Kidney (tissue), 14 donors: ENCODE data around the gene NR2E1. TPM values are rescaled to one million over a fixed set of nuclear protein-coding genes. Genes with fewer than 3 reads are reported as not detected.
A peak's percentile ranks its signal among the peaks of the same experiment; 100 is the strongest.

Experiments
- DNase-seq, 5 donors: peaks; one replicate each; pipeline ENCODE4 v3.0.0-alpha.2; 2013 to 2020
- FAIRE-seq: peaks from 2 replicates; lab custom pipeline; 2012; peaks lifted over from hg19 to GRCh38; lab: Jason Lieb, UNC
- H3K27ac ChIP-seq, 2 donors: one replicate each; pipeline ENCODE4 v1.7.0; 2013; ENCODE audit warnings: low read depth in 2 of 2, low read length in 2 of 2, inconsistent platforms in 1 of 2
- H3K27me3 ChIP-seq: one replicate; pipeline ENCODE4 v1.7.1; 2013; ENCODE audit warnings: low read length, inconsistent platforms; ENCODE audit not compliant: control insufficient read depth, insufficient read depth
- H3K36me3 ChIP-seq, 3 donors: one replicate each; pipeline versions ENCODE4 v1.7.0 to v1.7.1; 2013; ENCODE audit warnings: low read length in 3 of 3, control low read depth in 1 of 3, inconsistent platforms in 1 of 3; ENCODE audit not compliant: insufficient read depth in 3 of 3, control insufficient read depth in 2 of 3
- H3K4me1 ChIP-seq, 3 donors: one replicate each; pipeline versions ENCODE4 v1.7.0 to v1.7.1; 2013; ENCODE audit warnings: low read length in 3 of 3, inconsistent platforms in 1 of 3, low read depth in 1 of 3; ENCODE audit not compliant: control insufficient read depth in 2 of 3, insufficient read depth in 2 of 3
- H3K4me3 ChIP-seq, 3 donors: one replicate each; pipeline versions ENCODE4 v1.7.0 to v1.8.1; 2013; ENCODE audit warnings: low read length in 3 of 3, control low read depth in 1 of 3, inconsistent platforms in 1 of 3
- H3K9ac ChIP-seq, 3 donors: one replicate each; pipeline versions ENCODE4 v1.7.0 to v1.7.1; 2013; ENCODE audit warnings: low read length in 3 of 3, control low read depth in 1 of 3, inconsistent platforms in 1 of 3
- H3K9me3 ChIP-seq, 3 donors: one replicate each; pipeline versions ENCODE4 v1.7.0 to v1.7.1; 2013; ENCODE audit warnings: low read length in 3 of 3, control low read depth in 1 of 3, inconsistent platforms in 1 of 3; ENCODE audit not compliant: control insufficient read depth in 2 of 3, insufficient read depth in 1 of 3
- intact Hi-C: fragments of 100-400 bp; cut with DNase I; formaldehyde crosslinking; loops from one replicate; pipeline ENCODE4 v1.11.1; 2022
- polyA plus RNA-seq: library from polyadenylated mRNA; stranded (reverse); fragments of 350-450 nt; fragmentation: Illumina TruSeq; extraction: RNeasy Lipid Tissue Mini Kit (QIAGEN cat#74804); gene quantifications from one replicate; pipeline ENCODE4 v1.2.3, GENCODE V29; 2014; ENCODE audit warnings: low read depth, low replicate concordance; ENCODE audit not compliant: insufficient read depth
- total RNA-seq: library from RNA; stranded (reverse); fragmentation: NEBNext Ultra II Directional; extraction: Animal tissue kit (Norgen Biotek cat#: 25700); gene quantifications from one replicate; pipeline ENCODE4 v1.2.1, GENCODE V29; 2021
- TF ChIP-seq, protein P1 (sequence below): IDR thresholded peaks from 3 replicates; pipeline ENCODE4 v1.5.1; 2012; ENCODE audit warnings: mild to moderate bottlenecking, moderate library complexity, borderline replicate concordance; ENCODE audit not compliant: insufficient read depth; ENCODE audit errors: extremely low read depth
- donor health status: control.
- donor health status: control.
- donor health status: control.
- donor health status: control.
- donor health status: control.
- donor health status: DM: yes; HTN: yes; CAD: no.
- donor health status: Normal renal cell carcinoma (clear cell type).

The NR2E1 gene
- total and polyA plus RNA-seq, 2 donors from 2014 or later, result not detected

DNA sequence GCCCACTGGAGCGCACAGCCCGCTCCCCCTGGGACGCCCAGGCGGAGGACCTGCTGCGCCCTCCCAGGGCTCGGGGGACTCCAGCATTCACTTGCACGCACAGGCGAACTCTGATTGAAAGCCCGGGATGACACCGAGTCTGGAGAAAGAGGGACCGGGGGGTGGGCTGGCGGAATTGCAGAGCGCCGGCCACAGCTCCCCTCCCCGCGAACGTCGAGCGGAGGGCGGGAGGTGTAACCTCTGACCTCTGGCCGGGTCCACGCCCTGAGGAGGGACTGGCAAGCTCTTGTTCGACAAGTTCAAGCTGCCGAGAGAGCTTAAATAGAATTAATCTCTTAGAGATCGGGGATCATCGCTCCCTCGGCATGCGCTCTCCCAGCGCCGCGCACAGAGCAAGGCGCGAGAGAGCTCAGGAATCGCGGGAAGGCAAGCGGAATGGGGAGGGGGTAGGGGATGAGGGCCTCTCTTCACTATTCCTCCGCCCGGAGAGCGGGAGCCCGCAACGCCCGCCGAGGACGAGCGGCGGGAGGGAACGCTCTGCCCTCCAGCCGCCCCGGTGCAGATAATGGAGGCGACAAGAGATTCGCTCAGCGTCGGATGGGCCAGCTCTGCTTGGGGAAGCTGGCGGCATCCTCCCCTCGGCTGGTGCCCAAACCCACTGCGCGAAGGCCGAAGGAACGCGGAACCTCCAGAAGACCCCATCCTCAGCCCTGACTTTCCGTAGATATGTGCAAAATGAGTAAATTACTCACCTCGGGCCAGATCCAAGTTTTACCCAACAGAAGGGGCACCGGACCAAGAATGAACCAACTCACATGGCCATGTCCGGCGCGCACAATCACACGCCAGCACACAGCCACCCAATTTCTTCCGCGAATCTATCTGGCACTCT is 761 bp upstream of the NR2E1 start:
- no peak for FAIRE-seq
- no peak overlapping the region for H3K9ac ChIP-seq
- H3K27me3 ChIP-seq, result peaks cover 86% of the 10 kb centered on the region
- peak in 1 of 5 donors; percentile 24 for DNase-seq
- H3K4me3 ChIP-seq, result no peak overlapping the region
- no peaks in the 10 kb centered on the region for H3K36me3 ChIP-seq
- H3K27ac ChIP-seq, result no peak overlapping the region
- peaks cover 0 to 21% (median 6%) of the 10 kb centered on the region in 3 donors for H3K4me1 ChIP-seq
- TF ChIP-seq, protein P1, sequence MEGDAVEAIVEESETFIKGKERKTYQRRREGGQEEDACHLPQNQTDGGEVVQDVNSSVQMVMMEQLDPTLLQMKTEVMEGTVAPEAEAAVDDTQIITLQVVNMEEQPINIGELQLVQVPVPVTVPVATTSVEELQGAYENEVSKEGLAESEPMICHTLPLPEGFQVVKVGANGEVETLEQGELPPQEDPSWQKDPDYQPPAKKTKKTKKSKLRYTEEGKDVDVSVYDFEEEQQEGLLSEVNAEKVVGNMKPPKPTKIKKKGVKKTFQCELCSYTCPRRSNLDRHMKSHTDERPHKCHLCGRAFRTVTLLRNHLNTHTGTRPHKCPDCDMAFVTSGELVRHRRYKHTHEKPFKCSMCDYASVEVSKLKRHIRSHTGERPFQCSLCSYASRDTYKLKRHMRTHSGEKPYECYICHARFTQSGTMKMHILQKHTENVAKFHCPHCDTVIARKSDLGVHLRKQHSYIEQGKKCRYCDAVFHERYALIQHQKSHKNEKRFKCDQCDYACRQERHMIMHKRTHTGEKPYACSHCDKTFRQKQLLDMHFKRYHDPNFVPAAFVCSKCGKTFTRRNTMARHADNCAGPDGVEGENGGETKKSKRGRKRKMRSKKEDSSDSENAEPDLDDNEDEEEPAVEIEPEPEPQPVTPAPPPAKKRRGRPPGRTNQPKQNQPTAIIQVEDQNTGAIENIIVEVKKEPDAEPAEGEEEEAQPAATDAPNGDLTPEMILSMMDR, result no peak
- no peaks in the 10 kb centered on the region for H3K9me3 ChIP-seq
- intact Hi-C loops, result no loop called here

DNA sequence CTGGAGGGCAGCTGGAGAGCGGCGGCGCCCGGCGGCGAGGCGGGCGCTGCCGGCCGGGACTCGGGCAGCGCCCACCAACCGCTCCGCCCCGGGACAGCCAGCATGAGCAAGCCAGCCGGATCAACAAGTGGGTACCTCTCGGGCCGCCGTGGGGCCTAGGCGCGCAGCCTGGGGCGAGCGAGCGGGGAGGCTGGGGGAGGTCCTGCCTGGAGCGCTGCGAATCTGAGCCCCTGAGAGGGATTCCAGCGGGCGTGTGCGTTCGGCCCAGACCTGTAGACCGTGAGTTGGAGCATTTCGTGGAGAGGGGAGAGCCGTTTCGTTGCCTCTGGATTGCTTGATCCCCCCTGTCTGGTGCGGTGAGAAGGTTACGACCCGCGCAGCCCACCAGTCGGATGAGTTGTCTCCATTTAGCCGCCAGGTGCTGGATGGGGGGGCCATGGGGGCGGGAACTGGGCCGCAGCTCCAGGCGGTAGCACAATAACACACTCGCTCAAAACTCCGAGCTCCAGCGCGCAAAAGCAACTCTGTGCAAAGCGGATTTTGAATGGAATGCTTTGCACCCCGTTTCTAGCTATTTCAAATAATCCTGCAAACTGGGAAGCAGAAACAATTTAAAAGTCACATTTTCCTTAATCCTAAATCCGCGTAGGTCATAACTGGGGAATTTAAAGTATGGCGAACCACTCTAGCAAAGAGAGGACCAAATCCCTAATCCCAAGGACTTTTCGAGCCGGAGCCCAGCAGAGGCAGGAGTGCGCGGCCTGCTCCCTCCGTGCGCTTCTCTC is 1.0 kb downstream of the NR2E1 start:
- no peaks in the 10 kb centered on the region for H3K9me3 ChIP-seq
- no peak overlapping the region for H3K9ac ChIP-seq
- no peak overlapping the region for H3K27ac ChIP-seq
- peaks cover 84% of the 10 kb centered on the region for H3K27me3 ChIP-seq
- H3K4me1 ChIP-seq, result peaks cover 0 to 21% (median 6%) of the 10 kb centered on the region in 3 donors
- intact Hi-C loops, result no loop called here
- TF ChIP-seq, protein P1, result no peak
- FAIRE-seq, result no peak
- no peak for DNase-seq
- no peaks in the 10 kb centered on the region for H3K36me3 ChIP-seq
- no peak overlapping the region for H3K4me3 ChIP-seq

DNA sequence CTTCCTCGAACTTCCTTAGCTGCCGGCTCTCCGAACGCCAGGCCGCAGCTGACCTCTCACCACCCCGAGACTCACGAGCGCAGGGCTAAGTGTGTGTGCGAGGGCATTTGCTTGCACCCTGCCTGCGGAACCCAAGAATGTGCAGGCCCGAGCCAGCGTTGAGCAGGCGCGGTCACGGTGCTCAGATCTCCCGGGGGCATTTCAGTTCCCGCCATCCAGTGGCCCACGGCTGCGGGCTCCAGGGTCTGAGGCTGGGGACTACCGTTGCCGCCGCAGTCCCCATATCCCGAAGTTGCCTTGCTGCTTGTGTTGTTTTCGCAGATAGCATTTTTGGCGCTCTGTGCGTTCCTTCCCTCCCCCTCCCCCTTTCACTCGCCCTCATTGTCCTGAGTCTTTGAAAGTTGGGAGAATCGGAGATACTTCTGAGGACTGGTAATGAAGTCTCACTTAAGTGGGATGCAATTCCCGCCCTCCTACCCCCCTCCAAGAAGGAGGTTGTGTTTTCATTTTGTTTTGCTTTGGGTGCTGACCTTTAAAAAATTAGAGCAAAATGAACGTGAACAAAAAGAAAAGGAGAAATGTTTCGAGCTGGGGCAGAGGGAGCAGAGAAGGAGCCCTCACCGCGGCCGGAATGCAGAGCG is 1.7 kb downstream of the NR2E1 start:
- TF ChIP-seq, protein P1, result no peak
- Histone ChIP-seq H3K27ac (no peak overlapping the region), H3K36me3 (no peaks in the 10 kb centered on the region), H3K4me1 (peaks cover 0 to 21% (median 6%) of the 10 kb centered on the region in 3 donors), H3K27me3 (peaks cover 84% of the 10 kb centered on the region), H3K4me3 (no peak overlapping the region), H3K9ac (no peak overlapping the region), H3K9me3 (no peaks in the 10 kb centered on the region)
- FAIRE-seq, result no peak
- intact Hi-C loops, result no loop called here
- DNase-seq, result peak in 2 of 5 donors; percentile 39 to 42
